ENCODE results near the gene DIAPH1. TPM values are rescaled to one million over a fixed set of nuclear protein-coding genes. Genes with fewer than 3 reads are reported as not detected.

The DIAPH1 gene
- 90.1 to 106 TPM (median 102 TPM) in 5 replicates for total RNA-seq (2022; extraction: Qiagen RNA extraction; ENCODE audit: low read depth)

DNA sequence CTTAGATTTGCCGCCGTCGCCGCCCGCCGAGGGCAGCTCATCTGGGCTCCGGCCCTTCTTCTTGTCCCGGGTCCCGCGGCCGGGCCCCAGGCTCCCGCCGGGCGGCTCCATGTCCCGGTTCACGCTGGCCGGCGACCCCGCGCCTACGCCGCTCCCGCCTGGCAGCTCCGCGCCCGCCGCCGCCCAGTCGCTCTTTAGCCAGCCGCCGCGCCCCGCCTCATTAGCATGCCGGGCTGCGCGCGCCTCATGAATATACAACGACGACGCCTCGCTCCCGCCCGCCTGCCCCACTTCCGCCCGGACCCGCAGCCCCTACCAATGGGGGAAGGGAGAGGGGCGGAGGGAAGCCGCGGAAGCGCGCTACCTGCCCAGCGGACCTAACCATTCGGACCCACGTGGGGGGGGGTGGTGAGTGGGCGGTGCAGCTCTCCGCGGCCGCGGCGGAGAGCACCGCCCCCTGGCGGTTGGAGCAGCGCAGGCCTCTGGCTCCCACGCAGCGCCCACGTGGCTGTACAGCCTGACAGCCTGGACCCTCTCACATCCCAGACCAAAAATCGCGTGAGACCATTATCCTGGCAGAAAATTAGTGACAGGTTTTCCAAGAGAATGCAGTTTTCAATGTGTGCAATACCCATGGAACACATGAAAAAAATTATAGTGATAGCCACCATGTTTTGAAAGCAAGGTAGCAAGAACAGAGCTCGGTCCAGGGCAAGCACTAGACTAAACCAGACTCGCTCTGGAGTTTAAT is at the start of gene DIAPH1:
DIAPH1 (minus strand) TSS at position 197 of the 751 bp plus-strand sequence; CDS start at position 111, 86 bp downstream.

GRCh38 chr5:141650851-141651727 is 32.3 kb upstream of the DIAPH1 start, which contains the start of gene FCHSD1:
TSS of gene FCHSD1 (minus strand) at chr5:141651418. CDS start at chr5:141651368, 50 bp downstream.

GRCh38 chr5:141636413-141637122 is 17.8 kb upstream of the DIAPH1 start, which contains the start of the genes HDAC3 and RELL2:
TSS of gene HDAC3 (minus strand) at chr5:141636849. CDS start at chr5:141636790, 59 bp downstream.
TSS of gene RELL2 (plus strand) at chr5:141636997. CDS start at chr5:141638226, 1,229 bp downstream.

GRCh38 chr5:141488591-141489561 is 129.9 kb downstream of the DIAPH1 start, which contains the start of gene PCDHGC5:
TSS of gene PCDHGC5 (plus strand) at chr5:141489081. CDS start at chr5:141489241, 160 bp downstream.

DNA sequence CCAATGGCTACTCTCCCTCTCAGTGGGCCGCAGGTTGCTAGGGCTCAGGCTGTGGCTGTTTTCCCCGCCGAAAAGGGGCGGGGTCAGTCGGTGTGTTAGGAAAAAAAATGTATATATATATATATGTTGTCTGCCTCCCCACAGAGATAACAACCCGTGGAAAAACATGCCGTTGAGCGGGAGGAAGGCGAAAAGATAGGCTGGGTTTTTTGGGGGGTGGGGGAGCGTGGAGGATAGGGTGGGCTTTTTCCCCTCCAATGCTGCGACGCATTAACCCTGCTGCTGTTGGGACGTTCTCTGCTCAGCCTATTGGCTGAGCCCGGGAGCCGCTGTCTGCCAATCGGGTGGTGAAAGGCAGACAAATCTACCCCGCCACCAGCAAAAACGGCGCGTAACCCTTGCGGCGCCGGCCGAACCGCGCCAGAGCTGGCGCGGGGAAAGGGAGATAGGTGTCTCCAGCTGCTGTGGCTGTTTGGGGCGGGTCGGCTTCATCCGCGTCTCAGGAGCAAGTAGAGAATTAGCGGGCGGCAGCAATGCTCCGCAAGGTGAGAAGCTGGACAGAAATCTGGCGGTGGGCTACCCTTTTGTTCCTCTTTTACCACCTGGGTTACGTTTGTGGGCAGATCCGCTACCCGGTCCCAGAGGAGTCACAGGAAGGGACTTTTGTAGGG is 134.0 kb downstream of the DIAPH1 start, which contains the start of gene PCDHGC4:
PCDHGC4 (plus strand) TSS at position 390 of the 671 bp plus-strand sequence; CDS start at position 534, 144 bp downstream.

GRCh38 chr5:141475625-141476131 is 143.1 kb downstream of the DIAPH1 start, which contains the start of gene PCDHGC3:
TSS of gene PCDHGC3 (plus strand) at chr5:141475966. CDS start at chr5:141476117, 151 bp downstream.

Other genes with a start within 250 kb of the DIAPH1 start
- 0.16 to 0.31 TPM (median 0.22 TPM) in 5 replicates for gene PCDHGB3, start 248.8 kb downstream of the DIAPH1 start, total RNA-seq (2022; extraction: Qiagen RNA extraction; ENCODE audit: low read depth)
- 0.13 to 0.26 TPM (median 0.14 TPM) in 5 replicates for gene PCDHGA6, start 245.1 kb downstream of the DIAPH1 start, total RNA-seq (2022; extraction: Qiagen RNA extraction; ENCODE audit: low read depth)
- 0.59 to 1.1 TPM (median 0.95 TPM) in 5 replicates for gene PCDHGA7, start 236.3 kb downstream of the DIAPH1 start, total RNA-seq (2022; extraction: Qiagen RNA extraction; ENCODE audit: low read depth)
- 0.74 to 1.00 TPM (median 0.79 TPM) in 5 replicates for gene PCDHGB4, start 231.3 kb downstream of the DIAPH1 start, total RNA-seq (2022; extraction: Qiagen RNA extraction; ENCODE audit: low read depth)
- gene PCDHGA8, start 226.4 kb downstream of the DIAPH1 start, total RNA-seq (2022; extraction: Qiagen RNA extraction; ENCODE audit: low read depth), result 0.02 to 0.13 TPM (median 0.07 TPM) in 3 of 5 replicates, not detected in the others
- 1.9 to 2.7 TPM (median 2.3 TPM) in 5 replicates for gene PCDHGB5, start 221.1 kb downstream of the DIAPH1 start, total RNA-seq (2022; extraction: Qiagen RNA extraction; ENCODE audit: low read depth)
- gene PCDHGA9, start 216.2 kb downstream of the DIAPH1 start, total RNA-seq (2022; extraction: Qiagen RNA extraction; ENCODE audit: low read depth), result 0.05 to 0.10 TPM (median 0.07 TPM) in 4 of 5 replicates, not detected in the other
- 0.07 to 0.16 TPM (median 0.12 TPM) in 5 replicates for gene PCDHGB6, start 211.0 kb downstream of the DIAPH1 start, total RNA-seq (2022; extraction: Qiagen RNA extraction; ENCODE audit: low read depth)
- gene PCDHGA10, start 206.0 kb downstream of the DIAPH1 start, total RNA-seq (2022; extraction: Qiagen RNA extraction; ENCODE audit: low read depth), result 0.02 TPM in 1 of 5 replicates, not detected in the others
- 0.03 to 0.06 TPM in 2 of 5 replicates, not detected in the others for gene PCDHGB7, start 201.3 kb downstream of the DIAPH1 start, total RNA-seq (2022; extraction: Qiagen RNA extraction; ENCODE audit: low read depth)
- 0.03 to 0.07 TPM in 2 of 5 replicates, not detected in the others for gene PCDHGA11, start 197.9 kb downstream of the DIAPH1 start, total RNA-seq (2022; extraction: Qiagen RNA extraction; ENCODE audit: low read depth)
- not detected in 5 replicates for gene PCDHGA12, start 188.5 kb downstream of the DIAPH1 start, total RNA-seq (2022; extraction: Qiagen RNA extraction; ENCODE audit: low read depth)
- 5.4 to 6.5 TPM (median 5.8 TPM) in 5 replicates for gene PCDHGC3, start 143.0 kb downstream of the DIAPH1 start, total RNA-seq (2022; extraction: Qiagen RNA extraction; ENCODE audit: low read depth)
- not detected in 5 replicates for gene PCDHGC4, start 134.0 kb downstream of the DIAPH1 start, total RNA-seq (2022; extraction: Qiagen RNA extraction; ENCODE audit: low read depth)
- gene PCDHGC5, start 129.9 kb downstream of the DIAPH1 start, total RNA-seq (2022; extraction: Qiagen RNA extraction; ENCODE audit: low read depth), result 0.05 to 0.06 TPM in 2 of 5 replicates, not detected in the others
- gene HDAC3, start 17.8 kb upstream of the DIAPH1 start, total RNA-seq (2022; extraction: Qiagen RNA extraction; ENCODE audit: low read depth), result 43.3 to 53.6 TPM (median 48.3 TPM) in 5 replicates
- 3.9 to 5.5 TPM (median 4.5 TPM) in 5 replicates for gene RELL2, start 18.0 kb upstream of the DIAPH1 start, total RNA-seq (2022; extraction: Qiagen RNA extraction; ENCODE audit: low read depth)
- 5.1 to 12.0 TPM (median 10.8 TPM) in 5 replicates for gene FCHSD1, start 32.4 kb upstream of the DIAPH1 start, total RNA-seq (2022; extraction: Qiagen RNA extraction; ENCODE audit: low read depth)
- gene ARAP3, start 63.2 kb upstream of the DIAPH1 start, total RNA-seq (2022; extraction: Qiagen RNA extraction; ENCODE audit: low read depth), result 3.3 to 4.8 TPM (median 4.2 TPM) in 5 replicates